Measurements from ENCODE around the gene MTIF2.

- TF ChIP-seq MXD4 (CRISPR knock-in tag; IDR thresholded peaks at IDR 0.05; ENCODE audit: borderline replicate concordance) (no peak), RORB (CRISPR knock-in tag; IDR thresholded peaks at IDR 0.05) (no peak), RELA (CRISPR knock-in tag; IDR thresholded peaks at IDR 0.05; ENCODE audit: borderline replicate concordance) (no peak), CTCF (IDR thresholded peaks at IDR 0.05) (no peak), USF2 (CRISPR knock-in tag; IDR thresholded peaks at IDR 0.05) (no peak), ATF6 (CRISPR knock-in tag; IDR thresholded peaks at IDR 0.05) (no peak), TCF7 (CRISPR knock-in tag; IDR thresholded peaks at IDR 0.05; ENCODE audit: low read depth) (no peak), FOXJ3 (CRISPR knock-in tag; IDR thresholded peaks at IDR 0.05; ENCODE audit: borderline replicate concordance) (no peak), NR1H2 (CRISPR knock-in tag; IDR thresholded peaks at IDR 0.05) (no peak), PRDM15 (CRISPR knock-in tag; IDR thresholded peaks at IDR 0.05) (no peak), CREM (CRISPR knock-in tag; IDR thresholded peaks at IDR 0.05) (no peak), FOXP4 (CRISPR knock-in tag; IDR thresholded peaks at IDR 0.05) (no peak), IRF1 (CRISPR knock-in tag; IDR thresholded peaks at IDR 0.05) (no peak), CREB1 (CRISPR knock-in tag; IDR thresholded peaks at IDR 0.05) (no peak)
Measured at GRCh38 chr2:55230551-55230950, 38.5 kb downstream of the MTIF2 start.

Data from WTC11 (cell line).